Karpas-422 (cell line): ENCODE results near the gene TMEM11. TPM values are rescaled to one million over a fixed set of nuclear protein-coding genes. Genes with fewer than 3 reads are reported as not detected.

Experiments
- DNase-seq: peaks from one replicate; pipeline ENCODE4 v3.0.0-alpha.2; 2015
- H2AFZ ChIP-seq: fragments of 200-600 bp; sonication (generic); 2 replicates; pipeline ENCODE4 v1.6.1; 2014; ENCODE audit warnings: antibody characterized with exemption, low read length, mixed read lengths
- H3K27ac ChIP-seq: fragments of 200-600 bp; sonication (generic); 2 replicates; pipeline ENCODE4 v1.5.1; 2014; ENCODE audit warnings: mild to moderate bottlenecking, low read length, moderate library complexity
- H3K27me3 ChIP-seq: fragments of 200-600 bp; sonication (generic); 2 replicates; pipeline ENCODE4 v1.6.1; 2014; ENCODE audit warnings: low read length, mixed read lengths
- H3K36me3 ChIP-seq: fragments of 200-600 bp; sonication (generic); 2 replicates; pipeline ENCODE4 v1.6.1; 2014; ENCODE audit warnings: low read length, mixed read lengths; ENCODE audit not compliant: insufficient read depth
- H3K4me1 ChIP-seq: fragments of 200-600 bp; sonication (generic); 2 replicates; pipeline ENCODE4 v1.6.1; 2014; ENCODE audit warnings: mild to moderate bottlenecking, low read length, mixed read lengths
- H3K4me2 ChIP-seq: fragments of 200-600 bp; sonication (generic); 2 replicates; pipeline ENCODE4 v1.6.1; 2014; ENCODE audit warnings: low read length, low read depth, mild to moderate bottlenecking; ENCODE audit not compliant: poor library complexity, severe bottlenecking
- H3K4me3 ChIP-seq: fragments of 200-600 bp; sonication (generic); 2 replicates; pipeline ENCODE4 v1.5.1; 2014; ENCODE audit warnings: mild to moderate bottlenecking, antibody characterized with exemption, low read length, mixed read lengths
- H3K79me2 ChIP-seq: fragments of 200-600 bp; sonication (generic); 2 replicates; pipeline ENCODE4 v1.6.1; 2014; ENCODE audit warnings: mild to moderate bottlenecking, low read length, mixed read lengths
- H3K9ac ChIP-seq: fragments of 200-600 bp; sonication (generic); 2 replicates; pipeline ENCODE4 v1.6.0; 2014; ENCODE audit warnings: low read length
- H3K9me2 ChIP-seq: fragments of 200-600 bp; sonication (generic), shearing (Covaris generic); replicated peaks from 2 replicates; pipeline ENCODE4 v1.6.0; 2014; ENCODE audit warnings: mild to moderate bottlenecking, low read length, moderate library complexity; ENCODE audit not compliant: insufficient read depth
- H3K9me3 ChIP-seq: fragments of 300-700, 200-600 bp; sonication (generic); 2 replicates; pipeline ENCODE4 v1.6.1; 2014; ENCODE audit warnings: low read length, mixed read lengths
- H4K20me1 ChIP-seq: fragments of 200-600 bp; sonication (generic); 2 replicates; pipeline ENCODE4 v1.6.1; 2014; ENCODE audit warnings: mild to moderate bottlenecking, antibody characterized with exemption, low read length, low read depth; ENCODE audit not compliant: insufficient read depth
- total RNA-seq: library from RNA; depleted of rRNA; stranded (reverse); fragments of >200 nt; shearing (Covaris generic); gene quantifications from 2 replicates; pipeline ENCODE4 v1.2.3, GENCODE V29; 2014; ENCODE audit warnings: low replicate concordance

TMEM11 gene
- total RNA-seq, 1 experiment from 2014 or later = 12.5 TPM

DNA sequence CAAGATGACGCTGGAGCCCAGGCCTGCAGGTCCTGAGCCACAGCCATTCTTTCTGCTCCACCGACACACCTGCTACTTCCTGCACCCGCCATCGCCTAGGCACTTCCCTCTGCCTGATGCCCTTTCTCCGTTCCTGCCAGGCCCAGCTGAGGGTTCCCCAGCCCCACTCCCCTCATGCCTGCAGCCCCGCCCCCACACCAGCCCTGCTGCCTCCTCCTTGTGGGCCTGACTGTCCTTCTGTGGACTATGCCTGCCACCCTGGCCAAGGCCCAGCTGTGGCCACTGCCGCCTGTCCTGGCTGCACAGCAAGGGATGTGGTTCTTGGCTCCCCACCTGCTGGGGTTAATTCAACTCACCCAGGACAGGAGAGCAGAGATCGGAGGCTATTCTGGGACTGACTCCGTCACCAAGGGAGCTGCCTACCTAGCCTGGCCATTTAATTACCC is 31.7 kb upstream of the TMEM11 start:
- no peaks in the 10 kb centered on the region for H3K4me1 ChIP-seq

DNA sequence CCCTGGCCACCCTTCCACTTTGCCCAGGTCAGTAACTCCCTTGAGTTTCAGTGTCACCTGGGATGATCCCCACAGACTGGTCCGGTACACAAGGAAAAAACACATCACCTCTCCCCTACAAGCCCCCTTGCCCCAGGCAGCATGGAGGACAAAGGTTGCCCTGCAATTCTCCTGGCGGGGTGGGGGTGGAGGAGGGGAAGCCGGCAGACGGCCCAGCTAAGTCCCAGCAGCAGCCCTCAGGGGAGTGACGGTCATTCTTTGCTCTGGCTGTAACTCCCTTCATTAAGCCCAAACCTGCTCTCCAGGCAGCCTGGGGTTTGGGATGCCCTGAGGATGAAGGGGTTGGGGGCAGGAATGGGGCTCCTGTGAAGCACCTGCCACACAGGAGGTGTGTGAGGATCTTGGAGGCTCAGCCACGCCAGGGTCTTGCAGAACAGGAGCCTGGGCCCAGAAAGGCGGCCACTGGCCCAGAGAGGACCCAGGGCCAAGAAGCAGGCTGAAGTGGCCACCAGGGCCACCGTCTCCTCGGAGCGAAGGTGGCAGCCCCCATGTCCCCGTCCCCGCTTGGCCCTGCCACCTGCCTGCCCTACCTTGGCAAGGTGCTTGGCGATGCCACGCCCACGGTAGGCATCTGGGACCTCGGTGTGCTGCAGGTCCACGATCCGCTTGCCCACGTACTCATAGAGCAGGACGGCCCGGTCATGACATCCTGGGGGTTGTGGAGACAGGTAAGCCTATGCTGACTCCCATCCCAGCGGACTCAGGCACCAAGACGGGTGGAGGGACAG is 29.7 kb upstream of the TMEM11 start:
- no peaks in the 10 kb centered on the region for H3K4me1 ChIP-seq
- H3K9me3 ChIP-seq = no peaks in the 10 kb centered on the region
- H3K79me2 ChIP-seq = no peaks in the 10 kb centered on the region
- no peak overlapping the region for H3K9ac ChIP-seq
- DNase-seq = no peak
- no peaks in the 10 kb centered on the region; the same call in 1 of the 2 replicates for H4K20me1 ChIP-seq
- no peaks in the 10 kb centered on the region for H3K27me3 ChIP-seq
- H3K4me2 ChIP-seq = no peak overlapping the region
- H3K4me3 ChIP-seq = no peak overlapping the region
- no peak overlapping the region for H2AFZ ChIP-seq
- no peaks in the 10 kb centered on the region for H3K9me2 ChIP-seq
- H3K27ac ChIP-seq = no peak overlapping the region
- H3K36me3 ChIP-seq = no peaks in the 10 kb centered on the region

More for the DNA sequence above, 31.7 kb upstream of the TMEM11 start:
- Histone ChIP-seq H3K27me3 (no peaks in the 10 kb centered on the region), H3K4me2 (no peak overlapping the region), H3K27ac (no peak overlapping the region), H2AFZ (no peak overlapping the region), H3K36me3 (no peaks in the 10 kb centered on the region), H3K79me2 (no peaks in the 10 kb centered on the region), H4K20me1 (no peaks in the 10 kb centered on the region), H3K9ac (no peak overlapping the region), H3K4me3 (no peak overlapping the region), H3K9me3 (no peaks in the 10 kb centered on the region), H3K9me2 (no peaks in the 10 kb centered on the region)
- DNase-seq = no peak

DNA sequence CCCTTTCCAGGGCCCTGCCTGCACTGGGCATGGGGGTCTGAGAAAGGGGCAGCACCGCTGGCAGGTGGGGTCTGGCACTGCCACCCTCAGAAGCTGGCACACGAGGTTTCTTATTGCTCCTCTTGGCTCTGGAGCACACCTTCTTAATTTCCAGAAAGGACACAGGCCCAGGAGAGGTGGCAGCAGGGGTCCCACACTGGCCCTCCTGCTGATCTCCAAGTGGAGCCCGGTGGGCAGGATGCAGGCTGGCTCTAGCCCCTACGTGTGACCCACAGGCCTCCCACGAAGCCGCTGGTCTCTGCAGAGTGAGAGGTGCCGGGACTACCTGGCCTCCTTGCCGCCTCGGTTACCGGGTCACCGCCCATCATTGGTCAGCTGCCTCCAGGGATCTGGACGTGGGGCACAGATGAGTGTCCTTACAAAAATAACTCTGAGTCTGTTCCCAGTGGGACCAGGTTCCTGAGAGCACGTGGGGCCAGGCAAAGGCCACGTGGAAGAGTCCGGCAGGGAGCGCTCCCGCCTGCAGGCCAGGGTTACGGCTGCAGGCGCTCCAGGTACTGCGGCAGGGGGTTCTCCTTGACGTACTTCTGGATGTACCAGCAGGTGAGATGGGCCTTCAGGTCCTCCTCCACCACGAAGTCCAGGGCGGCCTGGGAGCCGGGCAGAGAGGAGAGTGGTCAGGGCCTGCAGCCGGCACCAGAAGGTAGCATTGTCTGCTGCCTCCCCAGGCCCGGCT is 29.0 kb upstream of the TMEM11 start:
- Histone ChIP-seq H3K9me2 (no peaks in the 10 kb centered on the region), H2AFZ (no peak overlapping the region), H4K20me1 (no peaks in the 10 kb centered on the region; the same call in 1 of the 2 replicates)

DNA sequence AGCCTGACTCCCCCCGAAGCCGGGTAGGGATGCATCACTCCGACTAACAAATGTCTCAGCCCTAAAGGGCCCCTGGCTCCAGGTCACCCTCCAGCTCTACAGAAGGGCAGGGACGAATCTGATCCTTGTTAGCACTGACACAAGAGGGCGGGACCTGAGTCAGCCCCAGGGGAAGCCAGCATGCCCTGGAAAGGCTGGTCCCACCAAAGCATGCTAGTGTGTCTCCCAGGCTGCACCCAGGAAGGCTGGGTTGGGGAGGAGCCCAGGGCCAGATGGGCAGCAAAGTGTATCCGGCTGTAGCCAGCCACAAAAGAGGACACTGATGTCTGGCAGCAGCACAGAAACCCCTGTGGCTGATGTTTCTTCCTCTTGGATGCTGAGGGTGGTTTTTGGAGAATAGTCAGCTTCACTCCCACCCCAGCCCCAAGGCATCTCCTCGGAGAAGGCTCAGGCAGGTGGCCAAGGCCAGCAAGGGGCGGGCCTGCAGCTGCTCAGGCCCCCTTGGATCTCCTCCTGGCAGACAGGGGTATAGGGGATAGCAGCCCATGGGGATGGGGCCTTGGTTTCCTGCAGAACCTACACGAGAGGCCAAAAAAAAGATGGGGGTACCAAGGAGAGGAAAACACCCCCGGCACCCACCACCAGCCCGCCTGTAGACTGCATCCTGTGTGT is 28.2 kb upstream of the TMEM11 start:
- Histone ChIP-seq H3K4me2 (no peak overlapping the region), H2AFZ (no peak overlapping the region), H3K79me2 (no peaks in the 10 kb centered on the region), H3K9me3 (no peaks in the 10 kb centered on the region), H3K4me1 (no peaks in the 10 kb centered on the region), H3K27me3 (no peaks in the 10 kb centered on the region), H3K9ac (no peak overlapping the region), H3K27ac (no peak overlapping the region), H4K20me1 (no peaks in the 10 kb centered on the region; the same call in 1 of the 2 replicates), H3K4me3 (no peak overlapping the region), H3K9me2 (no peaks in the 10 kb centered on the region), H3K36me3 (no peaks in the 10 kb centered on the region)
- no peak for DNase-seq

More for the DNA sequence above, 29.0 kb upstream of the TMEM11 start:
- no peak for DNase-seq
- Histone ChIP-seq H3K79me2 (no peaks in the 10 kb centered on the region), H3K36me3 (no peaks in the 10 kb centered on the region), H3K27ac (no peak overlapping the region), H3K4me3 (no peak overlapping the region), H3K27me3 (no peaks in the 10 kb centered on the region), H3K9ac (no peak overlapping the region), H3K9me3 (no peaks in the 10 kb centered on the region), H3K4me2 (no peak overlapping the region), H3K4me1 (no peaks in the 10 kb centered on the region)

DNA sequence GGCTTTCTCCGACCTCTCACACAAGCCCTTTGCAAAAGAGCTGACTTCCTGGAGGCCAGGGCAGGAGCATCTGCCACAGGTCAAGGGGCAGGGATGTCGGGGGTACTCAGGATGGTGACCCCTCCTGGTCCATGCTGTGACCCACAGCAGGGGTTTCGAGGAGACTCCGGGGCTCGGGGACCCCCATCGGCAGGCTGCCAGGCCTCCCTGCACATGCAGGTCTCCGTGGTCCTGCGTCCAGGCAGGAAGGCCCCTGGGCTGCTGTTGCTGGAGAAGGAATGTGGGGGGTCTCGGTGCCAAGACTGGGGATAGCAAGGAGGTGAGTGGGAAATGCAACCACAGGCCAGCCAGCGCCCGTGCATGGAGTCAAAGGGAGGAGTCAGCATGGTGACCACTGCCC is 27.6 kb upstream of the TMEM11 start:
- Histone ChIP-seq H3K9me3 (no peaks in the 10 kb centered on the region), H3K4me2 (no peak overlapping the region), H3K4me3 (no peak overlapping the region), H3K4me1 (no peaks in the 10 kb centered on the region), H3K9ac (no peak overlapping the region), H3K79me2 (no peaks in the 10 kb centered on the region), H2AFZ (no peak overlapping the region), H3K27ac (no peak overlapping the region), H3K27me3 (no peaks in the 10 kb centered on the region), H4K20me1 (no peaks in the 10 kb centered on the region; the same call in 1 of the 2 replicates), H3K36me3 (no peaks in the 10 kb centered on the region), H3K9me2 (no peaks in the 10 kb centered on the region)
- no peak for DNase-seq

DNA sequence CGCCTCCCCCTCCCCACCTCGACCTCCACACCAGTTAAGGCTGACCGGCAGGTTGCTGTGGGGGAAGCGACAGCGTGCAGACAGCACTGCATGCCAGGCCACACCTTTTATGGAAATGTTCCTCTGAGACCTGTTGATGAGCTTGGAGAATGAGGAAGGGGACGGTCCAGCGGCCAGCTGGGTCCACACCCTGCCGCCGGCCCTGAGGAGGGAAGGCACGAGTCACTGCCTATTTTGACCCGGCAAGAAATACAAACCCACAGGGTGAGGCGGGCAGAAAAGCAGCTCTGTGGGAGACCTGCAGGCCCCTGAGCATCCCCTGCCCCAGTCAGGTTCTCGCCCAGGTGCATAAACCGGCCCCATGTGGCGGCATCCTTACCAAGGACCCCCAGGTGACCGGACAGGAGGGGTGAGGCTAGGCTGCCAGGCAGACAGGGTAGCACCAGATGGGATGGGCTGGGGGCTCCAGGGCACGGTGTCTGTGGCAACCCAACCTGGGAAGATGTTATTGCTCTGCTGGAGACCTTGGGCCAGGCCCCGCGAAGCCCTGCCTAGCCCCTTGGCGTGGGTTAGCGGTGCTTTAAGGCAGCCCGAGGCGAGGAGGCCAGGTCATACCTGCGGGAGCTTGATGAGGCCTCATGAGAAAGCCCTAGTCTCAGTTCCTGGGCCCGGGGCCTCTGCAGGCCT is 26.6 kb upstream of the TMEM11 start:
- Histone ChIP-seq H3K27ac (no peak overlapping the region), H3K79me2 (no peaks in the 10 kb centered on the region)
- no peak for DNase-seq

DNA sequence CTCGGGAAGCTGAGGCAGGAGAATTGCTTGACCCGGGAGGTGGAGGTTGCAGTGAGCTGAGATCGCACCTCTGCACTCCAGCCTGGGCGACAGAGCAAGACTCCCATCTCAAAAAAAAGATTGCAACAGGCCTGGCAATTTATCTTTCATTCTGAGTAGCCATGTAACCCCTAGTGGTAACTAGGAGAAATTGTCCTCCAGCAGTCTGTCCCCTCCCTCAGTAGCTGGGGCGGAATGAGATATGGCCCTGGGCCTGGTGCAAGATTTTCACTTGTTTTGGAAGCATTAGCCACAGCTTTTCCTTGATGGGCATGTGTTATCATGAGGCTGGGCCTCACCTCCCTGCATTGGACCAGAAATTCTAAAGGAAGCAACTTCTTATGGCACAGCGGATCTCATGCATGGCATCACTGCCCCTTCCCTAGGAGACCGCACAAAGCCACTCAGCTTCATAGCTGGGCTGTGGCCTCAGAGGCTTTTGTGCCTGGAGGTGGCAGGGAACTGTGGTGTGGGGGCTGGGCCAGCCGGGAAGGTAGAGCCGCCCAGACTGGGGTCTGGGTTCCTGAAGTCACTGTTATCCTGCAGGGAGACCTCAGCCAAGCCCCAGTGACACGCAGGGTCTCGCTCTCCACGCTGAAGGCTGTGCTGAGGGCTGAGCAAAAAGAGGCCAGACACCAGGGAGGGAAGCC is 25.9 kb upstream of the TMEM11 start:
- no peaks in the 10 kb centered on the region for H3K4me1 ChIP-seq
- H2AFZ ChIP-seq = no peak overlapping the region
- no peaks in the 10 kb centered on the region for H3K27me3 ChIP-seq
- no peak overlapping the region for H3K27ac ChIP-seq
- H4K20me1 ChIP-seq = no peaks in the 10 kb centered on the region; the same call in 1 of the 2 replicates
- H3K36me3 ChIP-seq = no peaks in the 10 kb centered on the region
- no peak overlapping the region for H3K4me2 ChIP-seq
- H3K9ac ChIP-seq = no peak overlapping the region
- H3K79me2 ChIP-seq = no peaks in the 10 kb centered on the region
- H3K9me2 ChIP-seq = no peaks in the 10 kb centered on the region
- H3K9me3 ChIP-seq = no peaks in the 10 kb centered on the region
- peak; percentile 76 for DNase-seq
- H3K4me3 ChIP-seq = no peak overlapping the region

More for the DNA sequence above, 26.6 kb upstream of the TMEM11 start:
- no peak overlapping the region for H2AFZ ChIP-seq
- no peaks in the 10 kb centered on the region for H3K27me3 ChIP-seq
- no peak overlapping the region for H3K4me2 ChIP-seq
- H3K9me2 ChIP-seq = no peaks in the 10 kb centered on the region
- H3K36me3 ChIP-seq = no peaks in the 10 kb centered on the region
- H4K20me1 ChIP-seq = no peaks in the 10 kb centered on the region; the same call in 1 of the 2 replicates
- H3K9me3 ChIP-seq = no peaks in the 10 kb centered on the region
- no peaks in the 10 kb centered on the region for H3K4me1 ChIP-seq
- H3K9ac ChIP-seq = no peak overlapping the region
- H3K4me3 ChIP-seq = no peak overlapping the region
